Measurements from ENCODE around the gene RGS7.

DNA sequence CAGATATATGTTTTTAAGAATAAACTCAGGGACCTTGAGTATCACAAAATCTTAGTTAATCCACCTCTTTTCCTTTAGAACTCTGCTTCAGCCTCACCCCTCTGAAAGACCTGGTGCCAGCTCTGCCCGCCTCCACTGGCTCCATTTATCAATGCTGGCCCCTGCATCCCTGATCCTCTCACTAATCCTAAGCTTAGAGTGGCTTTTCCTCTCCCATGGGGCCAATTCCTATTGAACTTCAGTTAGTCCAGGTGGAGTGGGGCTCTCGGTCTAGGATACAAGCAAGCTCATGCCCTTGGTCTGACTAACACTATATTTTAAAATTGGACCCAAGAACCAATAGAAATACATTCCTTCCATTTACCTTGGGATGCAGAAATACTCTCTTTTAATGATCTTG, 87.0 kb downstream of the RGS7 start:
- TF ChIP-seq POLR2A (IDR thresholded peaks at IDR 0.05; ENCODE audit: low read depth, low read length) (no peak), MAFK (IDR thresholded peaks at IDR 0.05; ENCODE audit: low read depth, low read length) (no peak)
- TF ChIP-seq, protein P1, sequence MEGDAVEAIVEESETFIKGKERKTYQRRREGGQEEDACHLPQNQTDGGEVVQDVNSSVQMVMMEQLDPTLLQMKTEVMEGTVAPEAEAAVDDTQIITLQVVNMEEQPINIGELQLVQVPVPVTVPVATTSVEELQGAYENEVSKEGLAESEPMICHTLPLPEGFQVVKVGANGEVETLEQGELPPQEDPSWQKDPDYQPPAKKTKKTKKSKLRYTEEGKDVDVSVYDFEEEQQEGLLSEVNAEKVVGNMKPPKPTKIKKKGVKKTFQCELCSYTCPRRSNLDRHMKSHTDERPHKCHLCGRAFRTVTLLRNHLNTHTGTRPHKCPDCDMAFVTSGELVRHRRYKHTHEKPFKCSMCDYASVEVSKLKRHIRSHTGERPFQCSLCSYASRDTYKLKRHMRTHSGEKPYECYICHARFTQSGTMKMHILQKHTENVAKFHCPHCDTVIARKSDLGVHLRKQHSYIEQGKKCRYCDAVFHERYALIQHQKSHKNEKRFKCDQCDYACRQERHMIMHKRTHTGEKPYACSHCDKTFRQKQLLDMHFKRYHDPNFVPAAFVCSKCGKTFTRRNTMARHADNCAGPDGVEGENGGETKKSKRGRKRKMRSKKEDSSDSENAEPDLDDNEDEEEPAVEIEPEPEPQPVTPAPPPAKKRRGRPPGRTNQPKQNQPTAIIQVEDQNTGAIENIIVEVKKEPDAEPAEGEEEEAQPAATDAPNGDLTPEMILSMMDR (conservative IDR thresholded peaks at IDR 0.05; ENCODE audit: low read depth, low read length), result no peak

Measured in IMR-90 (cell line).